SH-SY5Y (cell line): ENCODE results near the gene CCDC142.

ENCODE experiments used
- GATA2 ChIP-seq: IDR thresholded peaks from 2 replicates; pipeline ENCODE4 v1.6.1; 2011; ENCODE audit warnings: mild to moderate bottlenecking, low read depth, low read length
- GATA3 ChIP-seq: IDR thresholded peaks from 2 replicates; pipeline ENCODE4 v1.6.1; 2011; ENCODE audit warnings: low read depth, mild to moderate bottlenecking, low read length, moderate library complexity

DNA sequence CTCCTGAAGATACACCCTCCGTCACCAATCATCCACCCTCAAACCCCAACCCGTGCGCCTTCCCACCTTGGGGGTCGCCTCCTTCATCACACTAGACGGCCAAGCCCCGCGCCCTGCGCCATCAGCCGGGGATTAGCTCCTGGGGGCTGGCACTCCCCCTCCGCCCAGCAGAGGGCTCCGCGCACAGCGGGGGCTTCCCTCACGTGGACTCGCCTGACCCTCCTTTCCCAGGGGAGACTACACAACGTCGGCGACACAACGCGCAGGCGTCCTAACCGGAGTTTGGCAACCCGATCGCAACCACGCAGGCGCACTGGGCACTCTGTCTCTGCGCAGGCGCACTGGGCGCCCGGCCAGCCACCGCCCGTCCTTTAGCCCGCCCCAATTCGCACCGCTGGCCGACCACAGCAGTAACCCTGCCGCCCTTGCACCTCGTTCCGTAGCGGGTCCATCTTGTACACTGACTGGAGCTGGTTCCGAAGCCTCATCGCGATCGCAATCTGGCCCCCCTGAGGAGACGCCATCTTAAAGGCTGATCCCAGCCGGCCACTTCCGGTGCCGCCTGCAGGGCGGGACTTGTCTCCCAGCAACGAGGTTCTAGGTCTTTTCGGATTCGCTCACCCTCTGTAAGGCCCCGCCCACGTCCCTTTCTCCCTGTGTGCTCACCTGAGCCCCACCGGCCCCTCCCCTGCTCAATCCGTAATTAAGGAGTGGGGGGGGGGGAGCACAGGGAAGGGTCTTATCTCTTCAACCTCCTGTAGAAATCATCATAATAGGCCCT, 24.5 kb upstream of the CCDC142 start, which contains the start of gene PCGF1:
- TF ChIP-seq GATA3 (no peak), GATA2 (peak; percentile 87)
